Measurements from ENCODE around the gene METTL13.

GRCh38 chr1:171742577-171742922 is 38.9 kb upstream of the METTL13 start:
- no peak; the same call in 1 of the 2 replicates for TF ChIP-seq POLR2AphosphoS5 (IDR thresholded peaks at IDR 0.05; ENCODE audit: low read depth, low read length)
- TF ChIP-seq REST (IDR thresholded peaks at IDR 0.05; ENCODE audit: insufficient read depth in 1 of 2, low read depth in 2 of 2, low read length in 2 of 2), result no peak
- TF ChIP-seq TAF1 (IDR thresholded peaks at IDR 0.05; ENCODE audit: borderline replicate concordance, insufficient read depth, low read length), result no peak
- TF ChIP-seq SIN3A (IDR thresholded peaks at IDR 0.05; ENCODE audit: borderline replicate concordance, insufficient read depth, low read length), result 0 out of 2 replicates have a peak, but pooled peaks have one; percentile 28
- TF ChIP-seq FOXP2 (optimal IDR thresholded peaks at IDR 0.05; ENCODE audit: borderline replicate concordance, extremely low read depth, extremely low read length, insufficient read depth), result no peak
